NK-92 (cell line): Measurements from ENCODE around the gene KLHDC8A.
"Not testable (repeated sequence)": the region's sequence is repeated elsewhere in the genome, so short reads cannot be mapped to it uniquely, and the experiment has no call there.

ENCODE experiments used
- DNase-seq: peaks from one replicate; lab custom pipeline; 2025; ENCODE audit not compliant: unreplicated experiment; lab: John Stamatoyannopoulos, UW

The KLHDC8A gene

DNA sequence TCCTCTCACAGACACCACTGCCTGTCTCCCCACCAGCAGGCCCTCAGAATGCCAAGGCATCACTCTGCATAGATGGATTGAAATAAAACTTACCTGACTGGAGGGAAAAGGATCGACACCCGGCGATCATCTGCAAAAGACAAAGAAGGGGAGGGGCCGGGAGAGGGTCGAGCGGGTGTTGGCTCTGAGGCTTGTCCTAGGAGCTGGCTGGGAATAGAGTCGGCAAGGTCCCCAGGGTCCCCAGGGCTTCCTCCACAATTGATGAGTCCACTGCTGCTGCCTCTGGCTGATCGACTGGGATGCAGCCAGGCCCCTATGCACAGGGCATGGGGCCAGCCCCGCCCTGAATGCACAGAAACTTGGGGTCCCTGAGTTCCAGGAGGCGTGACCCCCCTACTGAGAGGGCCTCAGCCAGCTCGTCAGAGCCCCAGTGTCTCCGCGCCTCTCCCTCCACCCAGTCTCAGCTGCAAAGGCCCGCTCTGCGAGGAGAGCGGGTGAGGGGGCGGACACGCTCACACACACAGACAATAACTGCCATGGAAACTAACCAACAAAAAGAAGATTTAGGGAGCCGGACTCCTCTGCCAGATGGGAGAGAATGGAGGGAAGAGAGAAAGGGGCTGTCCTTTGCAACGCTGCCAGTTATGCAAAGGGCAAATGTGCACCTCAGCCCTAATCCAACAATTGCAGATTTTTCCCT, at the start of gene KLHDC8A:
Gene KLHDC8A (minus strand): TSS at position 483 of the 700 bp plus-strand sequence. CDS start 13,318 bp downstream, outside the sequence.
- no peak for DNase-seq

- DNase-seq: not testable (repeated sequence)
Observed at GRCh38 chr1:205406252-205406651, 49.5 kb upstream of the KLHDC8A start.

DNA sequence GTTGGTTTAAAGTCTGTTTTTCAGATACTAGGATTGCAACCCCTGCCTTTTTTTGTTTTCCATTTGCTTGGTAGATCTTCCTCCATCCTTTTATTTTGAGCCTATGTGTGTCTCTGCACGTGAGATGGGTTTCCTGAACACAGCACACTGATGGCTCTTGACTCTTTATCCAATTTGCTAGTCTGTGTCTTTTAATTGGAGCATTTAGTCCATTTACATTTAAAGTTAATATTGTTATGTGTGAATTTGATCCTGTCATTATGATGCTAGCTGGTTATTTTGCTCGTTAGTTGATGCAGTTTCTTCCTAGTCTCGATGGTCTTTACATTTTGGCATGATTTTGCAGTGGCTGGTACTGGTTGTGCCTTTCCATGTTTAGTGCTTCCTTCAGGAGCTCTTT, 47.8 kb upstream of the KLHDC8A start:
- not testable (repeated sequence) for DNase-seq

- DNase-seq: no peak
Observed at GRCh38 chr1:205398586-205398985, 41.9 kb upstream of the KLHDC8A start.

DNA sequence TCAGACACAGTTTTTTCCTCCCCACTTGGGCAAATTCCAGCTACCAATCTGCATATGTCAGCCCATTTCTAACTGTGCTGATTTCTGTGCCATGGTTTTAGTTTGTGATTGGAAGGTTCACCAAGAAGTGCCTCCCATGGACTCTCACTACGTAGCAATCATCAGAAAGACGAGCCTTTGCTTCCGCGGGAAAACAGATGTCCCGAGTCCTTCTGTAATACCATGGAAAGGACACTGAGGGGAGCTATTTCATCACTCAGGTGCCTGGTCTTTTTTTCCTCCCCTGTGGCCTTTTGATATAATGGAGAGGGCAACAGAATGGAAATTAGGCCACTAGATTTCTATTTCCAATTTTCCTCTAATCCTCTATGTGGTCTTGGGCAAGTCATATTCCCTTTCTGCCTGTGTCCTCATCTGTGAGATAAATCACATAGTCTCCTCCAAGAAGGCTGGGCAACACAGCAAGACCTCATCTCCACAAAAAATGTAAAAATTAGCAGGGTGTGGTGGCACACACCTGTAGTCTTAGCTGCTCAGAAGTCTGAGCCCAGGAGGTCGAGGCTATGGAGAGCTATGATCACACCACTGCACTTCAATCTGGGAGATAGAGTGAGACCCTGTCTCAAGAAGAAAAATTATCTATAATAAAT, 40.4 kb upstream of the KLHDC8A start:
- no peak for DNase-seq

DNA sequence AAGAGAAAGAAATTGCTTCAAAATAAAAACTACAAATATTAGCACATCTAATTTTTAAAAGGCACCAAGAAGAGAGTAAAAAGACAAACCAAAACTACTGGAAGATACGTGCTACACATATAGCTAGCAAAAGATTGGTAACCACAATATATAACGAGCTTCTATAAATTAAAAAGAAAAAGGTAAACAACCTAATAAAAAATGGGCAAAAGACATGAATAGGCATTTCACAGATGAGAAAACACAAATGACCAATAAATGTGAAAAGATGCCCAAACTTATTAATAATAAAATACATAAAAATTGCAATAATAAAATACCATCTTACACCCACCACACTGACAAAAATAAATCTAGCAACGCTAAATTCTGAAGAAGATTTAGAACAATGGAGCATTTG, 38.9 kb upstream of the KLHDC8A start:
- DNase-seq: no peak

DNA sequence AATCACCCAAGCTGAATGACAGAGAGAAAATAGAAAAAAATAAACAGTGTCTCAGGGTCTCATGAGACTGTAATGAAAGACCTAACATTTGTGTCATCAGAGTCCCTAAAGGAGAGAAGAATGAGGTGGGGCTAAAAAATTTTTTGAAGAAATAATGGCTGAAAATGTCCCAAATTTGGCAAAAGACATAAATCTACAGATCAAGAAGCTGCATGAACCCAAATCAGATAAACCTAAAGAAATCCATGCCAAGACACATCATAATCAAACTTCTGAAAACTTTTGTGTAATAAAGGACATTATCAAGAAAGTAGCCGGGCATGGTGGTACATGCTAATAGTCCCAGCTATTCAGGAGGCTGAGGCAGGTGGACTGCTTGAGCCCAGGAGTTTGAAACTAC, 35.9 kb upstream of the KLHDC8A start:
- no peak for DNase-seq

GRCh38 chr1:205391386-205391785, 34.7 kb upstream of the KLHDC8A start:
- DNase-seq: no peak

DNA sequence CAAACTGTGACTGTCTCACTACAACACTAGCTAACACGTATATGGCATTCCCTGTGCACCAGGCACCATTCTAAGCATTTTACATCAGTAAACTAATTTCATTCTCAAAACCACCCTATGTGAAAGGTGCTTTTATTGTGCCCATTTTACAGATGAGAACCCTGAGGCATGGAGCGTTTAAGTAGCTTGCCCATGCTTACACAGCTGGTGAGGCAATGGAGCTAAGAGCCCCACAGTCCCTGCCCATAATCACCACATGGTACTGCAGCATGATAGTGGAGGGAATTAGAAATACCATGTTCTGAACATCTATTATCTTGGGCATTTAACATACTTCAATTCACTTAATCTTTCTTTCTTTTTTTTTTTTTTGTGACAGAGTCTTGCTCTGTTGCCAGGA, 31.1 kb upstream of the KLHDC8A start:
- DNase-seq: no peak

DNA sequence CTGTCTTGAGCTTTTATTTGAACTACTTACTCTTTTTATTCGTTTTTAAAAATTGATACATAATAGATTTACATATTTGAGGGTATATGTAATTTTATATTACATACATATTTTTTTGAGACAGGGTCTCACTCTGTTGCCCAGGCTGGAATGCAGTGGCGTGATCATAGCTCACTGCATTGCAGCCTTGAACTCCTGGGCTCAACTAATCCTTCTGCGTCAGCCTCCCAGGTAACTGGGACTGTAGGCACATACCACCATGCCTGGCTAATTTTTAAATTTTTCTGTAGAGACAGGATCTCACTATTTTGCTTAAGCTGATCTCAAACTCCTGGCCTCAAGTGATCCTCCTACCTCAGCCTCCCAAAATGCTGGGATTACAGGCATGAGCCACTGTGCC, 26.3 kb upstream of the KLHDC8A start:
- not testable (repeated sequence) for DNase-seq

DNA sequence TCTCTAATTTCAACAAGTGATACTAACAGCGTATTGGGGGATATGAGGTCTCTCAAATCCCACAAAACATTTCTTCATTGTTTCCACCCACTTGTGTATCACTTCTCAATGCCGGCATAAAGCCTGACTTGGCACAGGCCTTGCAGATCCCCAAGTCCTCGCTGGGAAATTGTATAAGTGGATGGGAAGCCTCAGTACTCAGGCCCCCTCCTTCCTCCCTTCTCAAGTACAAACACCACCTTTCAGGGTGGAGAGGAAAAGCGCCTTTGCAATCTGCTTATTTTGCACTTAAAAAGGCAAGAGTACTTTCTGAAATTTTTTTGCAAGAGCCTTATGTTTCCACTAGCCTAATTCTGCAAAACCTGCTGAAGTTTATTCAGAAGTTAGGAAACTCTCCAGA, 25.8 kb upstream of the KLHDC8A start:
- DNase-seq: no peak

DNA sequence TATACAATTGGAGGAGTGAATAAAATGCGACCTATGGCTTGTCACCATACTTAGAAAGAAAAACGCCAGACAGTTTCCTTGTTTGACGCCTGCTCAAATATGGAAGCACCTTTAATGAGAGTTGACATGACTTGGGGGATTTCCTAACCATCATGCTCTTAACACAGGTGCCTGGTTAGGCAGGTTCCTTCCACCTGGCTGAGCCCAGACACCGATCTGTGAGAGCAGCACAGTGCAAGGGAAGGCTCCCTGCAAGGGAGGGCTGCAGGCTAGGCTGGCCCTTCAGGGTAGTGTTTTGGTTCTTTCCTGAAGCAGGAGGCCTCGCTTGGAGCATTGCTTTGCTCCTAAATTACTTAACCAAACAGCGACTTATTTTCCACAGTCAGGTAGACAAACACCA, 24.6 kb upstream of the KLHDC8A start:
- no peak for DNase-seq

DNA sequence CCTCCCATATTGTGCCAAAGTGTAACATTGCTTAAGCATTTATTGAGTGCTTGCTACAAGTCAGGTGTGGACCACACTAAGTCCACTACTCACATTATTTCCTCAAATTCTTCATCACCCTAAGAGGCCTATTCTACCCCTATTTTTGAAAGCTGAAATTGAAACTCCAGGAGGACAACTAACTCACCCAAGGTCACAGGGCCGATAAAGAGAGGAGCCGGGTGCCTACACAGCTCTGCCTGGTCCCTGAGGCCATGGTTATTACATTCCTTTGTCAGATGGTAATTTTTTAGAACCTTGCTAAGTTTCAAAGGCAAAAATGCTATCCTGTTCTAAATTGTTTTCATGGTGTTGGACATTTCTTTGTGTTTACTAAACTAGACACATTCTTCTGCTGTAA, 24.2 kb upstream of the KLHDC8A start:
- no peak for DNase-seq

GRCh38 chr1:205379056-205379455, 22.3 kb upstream of the KLHDC8A start:
- no peak for DNase-seq

- DNase-seq: no peak
Observed at GRCh38 chr1:205377355-205377754, 20.6 kb upstream of the KLHDC8A start.

DNA sequence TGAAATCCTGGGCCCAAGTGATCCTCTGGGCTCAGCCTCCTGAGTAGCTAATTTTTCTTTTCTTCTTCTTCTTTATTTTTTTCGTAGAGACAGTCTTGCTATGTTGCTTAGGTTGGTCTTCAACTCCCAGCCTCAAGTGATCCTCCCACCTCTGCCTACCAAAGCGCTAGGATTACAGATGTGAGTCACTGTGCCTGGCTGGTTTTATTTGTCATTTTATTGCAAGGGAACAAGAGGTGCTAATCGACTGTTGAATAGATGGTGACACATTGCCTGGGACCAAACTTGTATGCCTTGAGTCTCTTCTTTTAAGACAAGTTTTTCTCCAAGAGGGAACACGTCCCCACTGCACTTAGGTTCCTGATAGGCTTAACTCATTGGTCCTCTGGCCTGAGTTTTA, 20.0 kb upstream of the KLHDC8A start:
- DNase-seq: no peak

DNA sequence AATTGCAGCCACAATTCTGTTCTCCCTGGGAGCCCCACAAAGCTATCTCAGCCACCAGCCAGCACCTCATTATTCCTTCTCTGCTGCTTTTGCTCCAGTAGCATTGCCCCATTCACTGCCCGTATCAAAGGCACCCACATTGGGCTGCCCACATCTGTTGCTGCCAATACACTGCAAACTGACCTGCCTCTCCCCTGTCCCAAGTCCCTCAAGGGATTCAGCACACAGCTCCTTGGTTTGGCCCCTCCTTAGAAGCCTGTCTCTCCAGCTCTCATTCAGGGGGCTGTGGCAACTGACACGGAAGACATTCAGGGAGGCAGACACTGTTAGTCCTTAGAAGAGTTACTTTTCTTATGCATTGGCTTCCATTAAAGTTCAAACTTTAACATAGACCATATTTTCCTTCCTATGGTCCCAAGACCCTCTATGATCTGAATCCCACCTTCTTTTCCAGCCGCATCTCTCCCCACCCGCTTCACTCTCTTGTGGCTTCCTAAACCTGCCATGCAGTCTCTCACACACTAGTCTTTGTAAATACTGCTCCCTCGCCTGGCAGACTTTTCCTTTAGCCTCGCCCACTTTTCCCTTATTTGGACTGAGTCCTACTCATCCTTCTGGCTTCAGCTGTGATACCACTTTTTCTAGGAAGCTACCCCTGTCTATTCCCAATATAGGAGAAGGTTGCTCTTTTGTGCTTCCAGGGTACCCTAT, 19.3 kb upstream of the KLHDC8A start:
- no peak for DNase-seq

GRCh38 chr1:205374210-205375078, 17.7 kb upstream of the KLHDC8A start:
- no peak for DNase-seq

DNA sequence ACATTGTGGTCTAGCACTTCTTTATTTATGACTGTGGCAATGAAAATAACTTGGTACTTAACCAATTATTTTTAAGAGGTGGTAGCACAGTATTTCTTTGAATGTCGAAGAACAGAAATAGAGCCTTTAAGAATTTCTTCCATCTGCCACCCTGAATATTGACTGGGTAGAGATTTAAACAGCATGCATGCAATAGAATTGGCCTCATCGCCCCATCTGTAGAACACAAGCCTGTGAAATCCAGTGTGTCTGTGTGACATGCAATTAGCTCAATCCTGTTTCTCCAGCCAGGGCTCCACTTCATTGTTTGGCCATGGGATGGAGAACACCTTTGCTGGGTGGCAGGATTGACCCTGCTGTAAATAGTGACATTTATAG, 17.1 kb upstream of the KLHDC8A start:
- DNase-seq: no peak

DNA sequence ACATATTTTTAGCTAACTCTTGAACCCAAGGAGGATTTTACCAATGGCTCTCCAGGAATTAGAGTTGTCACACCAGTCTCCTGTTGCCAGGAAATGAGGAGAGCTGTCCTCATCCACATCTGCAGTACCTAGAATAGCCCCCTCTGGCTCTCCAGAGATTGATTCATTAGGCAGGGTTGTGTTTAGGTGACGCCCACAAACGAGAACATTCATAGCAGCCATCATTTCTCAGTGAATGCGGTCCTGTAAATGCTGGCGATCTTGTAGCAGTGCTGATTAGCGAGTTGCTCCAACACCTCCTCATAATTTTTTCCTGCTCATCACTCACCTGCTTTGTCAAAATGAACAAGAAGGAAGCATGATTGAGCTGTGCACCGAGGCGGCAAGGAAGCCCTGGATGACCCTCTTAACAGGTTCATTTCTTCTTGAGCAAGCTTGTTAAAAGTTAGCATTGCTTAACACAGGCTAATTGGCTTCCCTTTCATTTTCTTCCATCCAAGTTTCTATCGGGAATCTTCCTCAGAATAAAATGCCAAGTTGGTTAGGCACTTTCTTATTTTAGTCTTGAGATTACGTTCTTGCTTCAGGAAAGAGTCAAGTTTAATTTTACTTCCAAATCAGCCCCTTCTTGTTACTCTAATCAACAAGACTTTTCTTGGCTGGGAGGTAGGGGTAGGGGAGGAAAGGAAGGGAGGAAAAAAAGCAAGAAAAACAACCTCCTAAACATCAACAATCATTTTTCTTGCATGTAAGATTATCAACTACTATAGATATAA, 16.5 kb upstream of the KLHDC8A start:
- DNase-seq: no peak
